K562 (cell line): ENCODE measurements around the gene PI4K2A. TPM values are rescaled to one million over a fixed set of nuclear protein-coding genes. Genes with fewer than 3 reads are reported as not detected.

Source experiments
- CBFA2T3 ChIP-seq: fragments of 450-650 bp; IDR thresholded peaks from 2 replicates; pipeline ENCODE4 v1.6.1; 2017
- CCAR2 ChIP-seq: fragments of 200-400 bp; formaldehyde crosslinking; IDR thresholded peaks from 2 replicates; pipeline ENCODE4 v1.6.1; 2017; ENCODE audit warnings: mild to moderate bottlenecking, low read depth, low read length
- CTBP1 ChIP-seq: fragments of 450-650 bp; IDR thresholded peaks from 2 replicates; pipeline ENCODE4 v1.6.1; 2016; ENCODE audit warnings: borderline replicate concordance
- FOXK1 ChIP-seq: sonication (generic); formaldehyde crosslinking; IDR thresholded peaks from 2 replicates; pipeline ENCODE4 v1.8.0; 2022; ENCODE audit warnings: missing genetic modification reagents, mild to moderate bottlenecking, borderline replicate concordance
- GATAD2B ChIP-seq: fragments of 450-650 bp; IDR thresholded peaks from 2 replicates; pipeline ENCODE4 v1.6.1; 2017; ENCODE audit warnings: mild to moderate bottlenecking, borderline replicate concordance
- KLF1 ChIP-seq: fragments of 450-650 bp; IDR thresholded peaks from 2 replicates; pipeline ENCODE4 v1.6.1; 2016; ENCODE audit warnings: missing genetic modification characterization, missing compliant biosample characterization
- KLF6 ChIP-seq: fragments of 250-450 bp; sonication (Bioruptor Pico); IDR thresholded peaks from 2 replicates; pipeline ENCODE4 v1.4.0; 2020; ENCODE audit warnings: mild to moderate bottlenecking, moderate library complexity, borderline replicate concordance
- MNT ChIP-seq, 2 experiments: fragments of 450-650 bp; conservative IDR thresholded peaks; 2 replicates each; pipeline ENCODE4 v1.6.1; 2017; ENCODE audit warnings: mild to moderate bottlenecking in 2 of 2, moderate library complexity in 2 of 2
- NR2F6 ChIP-seq: fragments of 450-650 bp; formaldehyde crosslinking; IDR thresholded peaks from 2 replicates; pipeline ENCODE4 v1.4.0; 2020; ENCODE audit warnings: mild to moderate bottlenecking
- NR4A1 ChIP-seq, 2 experiments: fragments of 250-450 bp in 1 of 2; fragments of 450-650 bp in 1 of 2; sonication (Bioruptor Pico) in 1 of 2; IDR thresholded peaks; 2 replicates each; pipeline versions ENCODE4 v1.4.0 to v1.6.1; 2016 to 2020; ENCODE audit warnings: mild to moderate bottlenecking in 2 of 2, missing compliant biosample characterization in 1 of 2, missing genetic modification characterization in 1 of 2, moderate library complexity in 1 of 2
- PCBP1 ChIP-seq: fragments of 200-400 bp; formaldehyde crosslinking; IDR thresholded peaks from 2 replicates; pipeline ENCODE4 v1.6.1; 2018; ENCODE audit warnings: mild to moderate bottlenecking, low read depth, low read length; ENCODE audit not compliant: poor library complexity, severe bottlenecking
- RNF2 ChIP-seq: sonication (generic); IDR thresholded peaks from 2 replicates; pipeline ENCODE4 v1.6.1; 2016
- SLC30A9 ChIP-seq: fragments of 250-450 bp; sonication (Bioruptor Pico); IDR thresholded peaks from 2 replicates; pipeline ENCODE4 v1.8.0; 2022; ENCODE audit warnings: mild to moderate bottlenecking, moderate library complexity
- SNIP1 ChIP-seq: fragments of 450-650 bp; IDR thresholded peaks from 2 replicates; pipeline ENCODE4 v1.7.1; 2017; ENCODE audit warnings: low read depth, mild to moderate bottlenecking
- TARDBP ChIP-seq: fragments of 450-650 bp; IDR thresholded peaks from 2 replicates; pipeline ENCODE4 v1.6.1; 2016
- TCF7L2 ChIP-seq: fragments of 150-350 bp; IDR thresholded peaks from 2 replicates; pipeline ENCODE4 v1.6.1; 2016; ENCODE audit warnings: low read depth, mild to moderate bottlenecking, low read length, moderate library complexity
- USF1 ChIP-seq: sonication (generic); formaldehyde crosslinking; IDR thresholded peaks from 2 replicates; pipeline ENCODE4 v1.9.0; 2022; ENCODE audit warnings: mild to moderate bottlenecking, missing genetic modification reagents
- XRCC5 ChIP-seq: fragments of 200-400 bp; formaldehyde crosslinking; IDR thresholded peaks from 2 replicates; pipeline ENCODE4 v1.6.1; 2017; ENCODE audit warnings: low read depth, mild to moderate bottlenecking, low read length
- ZNF561 ChIP-seq: fragments of 450-650 bp; formaldehyde crosslinking; conservative IDR thresholded peaks from 2 replicates; pipeline ENCODE4 v1.4.0; 2020; ENCODE audit warnings: mild to moderate bottlenecking, moderate library complexity
- ZNF696 ChIP-seq: fragments of 250-450 bp; sonication (Bioruptor Pico); conservative IDR thresholded peaks from 2 replicates; pipeline ENCODE4 v1.4.0; 2020; ENCODE audit warnings: mild to moderate bottlenecking, moderate library complexity
- ZNF717 ChIP-seq: fragments of 250-450 bp; sonication (Bioruptor Pico); IDR thresholded peaks from 2 replicates; pipeline ENCODE4 v1.5.0; 2021
- polyA plus RNA-seq, 8 experiments: library from polyadenylated mRNA; depleted of rRNA in 4 of 8; stranded (reverse) in 5 of 8; unstranded in 3 of 8; fragments of >200 nt; fragmentation: Nextera tagmentation in 2 of 8; fragmentation: Illumina TruSeq in 1 of 8; extraction: Ambion mirVana in 2 of 8; extraction: Trizol in 1 of 8; gene quantifications; 2 replicates each; pipeline versions ENCODE4 v1.2.1 to v1.2.3, GENCODE V29; 2011 to 2014; ENCODE audit warnings: inconsistent platforms in 1 of 8, missing spikeins in 1 of 8
- total RNA-seq, 7 experiments: library from RNA; depleted of rRNA in 6 of 7; stranded (reverse); fragments of >200 nt in 6 of 7; fragmentation: Illumina TruSeq in 2 of 7; extraction: Trizol in 2 of 7; gene quantifications; 2 replicates each; pipeline versions ENCODE4 v1.2.1 to v1.2.3, GENCODE V29; 2011 to 2021; ENCODE audit warnings: low replicate concordance in 1 of 7
- TF ChIP-seq, protein P1 (sequence below): fragments of 450-650 bp; IDR thresholded peaks from 2 replicates; pipeline ENCODE4 v1.6.1; 2016
- TF ChIP-seq, protein P2 (sequence below), 2 experiments: IDR thresholded peaks; 2 replicates each; pipeline ENCODE4 v1.6.1; 2011; ENCODE audit warnings: borderline replicate concordance in 1 of 2, control low read depth in 1 of 2, low read depth in 1 of 2, low read length in 1 of 2, mild to moderate bottlenecking in 1 of 2, mixed read lengths in 1 of 2, moderate library complexity in 1 of 2; ENCODE audit not compliant: insufficient read depth in 1 of 2, insufficient read length in 1 of 2, poor library complexity in 1 of 2, severe bottlenecking in 1 of 2; ENCODE audit errors: extremely low read depth in 1 of 2
- TF ChIP-seq, protein P3 (sequence below): sonication (generic); formaldehyde crosslinking; IDR thresholded peaks from 2 replicates; pipeline ENCODE4 v1.8.1; 2023; ENCODE audit warnings: mild to moderate bottlenecking, missing genetic modification reagents

PI4K2A gene
- total and polyA plus RNA-seq, 9 of the 15 experiments (the other 6 are each of a cell fraction or from before 2014, with no cell fraction given), result 4.4 to 28.4 (median 16.5) TPM

DNA sequence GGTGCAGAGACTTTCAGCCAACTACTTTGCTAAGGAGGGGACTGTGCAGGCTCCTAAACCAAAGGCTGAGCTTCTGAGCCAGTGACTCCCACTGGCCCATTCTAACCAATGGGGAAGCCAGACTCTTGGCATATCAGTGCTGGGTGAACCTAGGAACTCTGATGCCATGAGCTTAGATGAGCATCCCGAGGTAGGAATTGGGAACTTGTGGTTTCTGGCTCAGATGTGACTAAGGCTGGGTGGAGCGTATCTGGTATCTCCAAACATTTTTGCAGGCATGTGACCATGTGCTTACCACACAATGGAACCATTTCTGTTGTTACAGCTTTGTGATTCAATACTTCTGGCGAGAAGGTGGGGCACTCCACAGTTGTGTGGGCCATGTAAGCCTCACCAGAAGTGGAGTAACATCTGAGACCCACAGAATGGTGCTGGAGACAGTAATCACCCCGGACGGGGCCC is 49.1 kb downstream of the PI4K2A start (continued):
- no peak for TF ChIP-seq ZNF717 (CRISPR knock-in tag)
- TF ChIP-seq CCAR2, result no peak
- TF ChIP-seq PCBP1, result no peak
- TF ChIP-seq ZNF696 (CRISPR knock-in tag), result no peak
- TF ChIP-seq NR2F6 (CRISPR knock-in tag), result no peak
- TF ChIP-seq KLF6 (CRISPR knock-in tag), result peak; percentile 57; the same call in 1 of the 2 replicates
- peak; percentile 71 for TF ChIP-seq USF1
- TF ChIP-seq KLF1 (tag), result no peak
- TF ChIP-seq MNT (conservative IDR thresholded peaks at IDR 0.05), result no peak
- TF ChIP-seq TARDBP, result no peak
- TF ChIP-seq, protein P1, sequence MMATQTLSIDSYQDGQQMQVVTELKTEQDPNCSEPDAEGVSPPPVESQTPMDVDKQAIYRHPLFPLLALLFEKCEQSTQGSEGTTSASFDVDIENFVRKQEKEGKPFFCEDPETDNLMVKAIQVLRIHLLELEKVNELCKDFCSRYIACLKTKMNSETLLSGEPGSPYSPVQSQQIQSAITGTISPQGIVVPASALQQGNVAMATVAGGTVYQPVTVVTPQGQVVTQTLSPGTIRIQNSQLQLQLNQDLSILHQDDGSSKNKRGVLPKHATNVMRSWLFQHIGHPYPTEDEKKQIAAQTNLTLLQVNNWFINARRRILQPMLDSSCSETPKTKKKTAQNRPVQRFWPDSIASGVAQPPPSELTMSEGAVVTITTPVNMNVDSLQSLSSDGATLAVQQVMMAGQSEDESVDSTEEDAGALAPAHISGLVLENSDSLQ, result no peak
- TF ChIP-seq NR4A1 (CRISPR knock-in tag; IDR thresholded peaks at IDR 0.05), result no peak
- 0 out of 2 replicates have a peak, but pooled peaks have one; percentile 40 for TF ChIP-seq NR4A1 (tag; IDR thresholded peaks at IDR 0.05)
- TF ChIP-seq RNF2, result no peak
- no peak for TF ChIP-seq CBFA2T3
- no peak for TF ChIP-seq SNIP1
- no peak for TF ChIP-seq TCF7L2
- peak; percentile 63; the same call in 1 of the 2 replicates for TF ChIP-seq CTBP1
- TF ChIP-seq GATAD2B, result no peak
- TF ChIP-seq FOXK1, result no peak
- TF ChIP-seq ZNF561 (CRISPR knock-in tag), result 0 out of 2 replicates have a peak, but pooled peaks have one; percentile 3
- no peak for TF ChIP-seq SLC30A9 (CRISPR knock-in tag)
- TF ChIP-seq, protein P2, sequence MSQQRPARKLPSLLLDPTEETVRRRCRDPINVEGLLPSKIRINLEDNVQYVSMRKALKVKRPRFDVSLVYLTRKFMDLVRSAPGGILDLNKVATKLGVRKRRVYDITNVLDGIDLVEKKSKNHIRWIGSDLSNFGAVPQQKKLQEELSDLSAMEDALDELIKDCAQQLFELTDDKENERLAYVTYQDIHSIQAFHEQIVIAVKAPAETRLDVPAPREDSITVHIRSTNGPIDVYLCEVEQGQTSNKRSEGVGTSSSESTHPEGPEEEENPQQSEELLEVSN (IDR thresholded peaks at IDR 0.05; ENCODE audit: borderline replicate concordance in 1 of 2, extremely low read depth in 1 of 2, insufficient read depth in 1 of 2, insufficient read length in 1 of 2, low read depth in 1 of 2, low read length in 1 of 2, poor library complexity in 1 of 2, severe bottlenecking in 1 of 2), result peak in 1 of 2 experiments; percentile 32
- TF ChIP-seq XRCC5, result no peak
- TF ChIP-seq, protein P3, sequence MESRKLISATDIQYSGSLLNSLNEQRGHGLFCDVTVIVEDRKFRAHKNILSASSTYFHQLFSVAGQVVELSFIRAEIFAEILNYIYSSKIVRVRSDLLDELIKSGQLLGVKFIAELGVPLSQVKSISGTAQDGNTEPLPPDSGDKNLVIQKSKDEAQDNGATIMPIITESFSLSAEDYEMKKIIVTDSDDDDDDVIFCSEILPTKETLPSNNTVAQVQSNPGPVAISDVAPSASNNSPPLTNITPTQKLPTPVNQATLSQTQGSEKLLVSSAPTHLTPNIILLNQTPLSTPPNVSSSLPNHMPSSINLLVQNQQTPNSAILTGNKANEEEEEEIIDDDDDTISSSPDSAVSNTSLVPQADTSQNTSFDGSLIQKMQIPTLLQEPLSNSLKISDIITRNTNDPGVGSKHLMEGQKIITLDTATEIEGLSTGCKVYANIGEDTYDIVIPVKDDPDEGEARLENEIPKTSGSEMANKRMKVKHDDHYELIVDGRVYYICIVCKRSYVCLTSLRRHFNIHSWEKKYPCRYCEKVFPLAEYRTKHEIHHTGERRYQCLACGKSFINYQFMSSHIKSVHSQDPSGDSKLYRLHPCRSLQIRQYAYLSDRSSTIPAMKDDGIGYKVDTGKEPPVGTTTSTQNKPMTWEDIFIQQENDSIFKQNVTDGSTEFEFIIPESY (CRISPR knock-in tag), result no peak
